A673 (cell line): ENCODE results near the gene CRK. TPM values are rescaled to one million over a fixed set of nuclear protein-coding genes. Genes with fewer than 3 reads are reported as not detected.
"Not testable (repeated sequence)": the region's sequence is repeated elsewhere in the genome, so short reads cannot be mapped to it uniquely, and the experiment has no call there.

Experiments
- BruUV-seq: library from RNA; stranded (reverse); fragments of 400-500 nt; replicated peaks from 2 replicates; lab custom pipeline; 2021; lab: Mats Ljungman, UMichigan
- CTCF ChIA-PET: fragments of 300-600 bp; sonication (Branson Sonifier 250); formaldehyde crosslinking; loops from one replicate; lab custom pipeline; 2022; ENCODE audit warnings: antibody characterized with exemption; lab: Charles Lee
- POLR2A ChIA-PET: fragments of 300-600 bp; sonication (Branson Sonifier 250); formaldehyde crosslinking; loops from one replicate; lab custom pipeline; 2022; ENCODE audit warnings: antibody characterized with exemption; ENCODE audit not compliant: low non-redundant PET; lab: Charles Lee
- DNase-seq: peaks from one replicate; pipeline ENCODE4 v3.0.0-alpha.2; 2015; ENCODE audit warnings: low spot score
- H3K27ac ChIP-seq: fragments of 200-600 bp; sonication (generic); 2 replicates; pipeline ENCODE4 v1.5.1; 2016; ENCODE audit warnings: mixed run types, low read depth, mild to moderate bottlenecking, mixed read lengths, antibody characterized with exemption, low read length; ENCODE audit not compliant: poor library complexity, severe bottlenecking
- H3K27me3 ChIP-seq: fragments of 200-600 bp; sonication (generic); replicated peaks from 2 replicates; pipeline ENCODE4 v1.6.1; 2017; ENCODE audit warnings: mixed run types, low read depth, mild to moderate bottlenecking, mixed read lengths, antibody characterized with exemption, low read length; ENCODE audit not compliant: insufficient read depth, poor library complexity
- H3K36me3 ChIP-seq: fragments of 200-600 bp; sonication (generic); 2 replicates; pipeline ENCODE4 v1.6.1; 2016; ENCODE audit warnings: mixed run types, mild to moderate bottlenecking, mixed read lengths, antibody characterized with exemption, low read length; ENCODE audit not compliant: insufficient read depth, poor library complexity, severe bottlenecking
- H3K4me1 ChIP-seq: fragments of 200-600 bp; sonication (generic); 2 replicates; pipeline ENCODE4 v1.6.1; 2017; ENCODE audit warnings: mixed run types, mild to moderate bottlenecking, mixed read lengths, antibody characterized with exemption, low read length; ENCODE audit not compliant: insufficient read depth, poor library complexity, severe bottlenecking
- H3K4me3 ChIP-seq: fragments of 200-600 bp; sonication (generic); 2 replicates; pipeline ENCODE4 v1.5.1; 2016; ENCODE audit warnings: low read depth, mixed run types, mild to moderate bottlenecking, mixed read lengths, low read length; ENCODE audit not compliant: poor library complexity, severe bottlenecking
- H3K9me3 ChIP-seq: fragments of 200-600 bp; sonication (generic); 2 replicates; pipeline ENCODE4 v1.6.1; 2016; ENCODE audit warnings: mixed run types, low read depth, mild to moderate bottlenecking, mixed read lengths, antibody characterized with exemption, low read length; ENCODE audit not compliant: poor library complexity, severe bottlenecking
- EZH2 ChIP-seq: fragments of 200-600 bp; sonication (generic); IDR thresholded peaks from 2 replicates; pipeline ENCODE4 v1.6.1; 2017; ENCODE audit warnings: borderline replicate concordance, low read depth, mild to moderate bottlenecking, mixed read lengths, antibody characterized with exemption, low read length; ENCODE audit not compliant: poor library complexity, severe bottlenecking
- intact Hi-C: fragments of 100-400 bp; cut with micrococcal nuclease; formaldehyde crosslinking; loops from one replicate; pipeline ENCODE4 v1.10.0; 2022; ENCODE audit not compliant: unreplicated experiment
- total RNA-seq: library from RNA; stranded (reverse); gene quantifications from 2 replicates; pipeline ENCODE4 v1.2.3, GENCODE V29; 2021
- TF ChIP-seq, protein P1 (sequence below): fragments of 300-800, 200-600 bp; sonication (generic); conservative IDR thresholded peaks from 2 replicates; pipeline ENCODE4 v1.5.1; 2017; ENCODE audit warnings: low read depth, mild to moderate bottlenecking, antibody characterized with exemption, low read length, moderate library complexity, mixed read lengths

CRK gene
- total RNA-seq, 1 experiment from 2014 or later = 85.9 TPM

DNA sequence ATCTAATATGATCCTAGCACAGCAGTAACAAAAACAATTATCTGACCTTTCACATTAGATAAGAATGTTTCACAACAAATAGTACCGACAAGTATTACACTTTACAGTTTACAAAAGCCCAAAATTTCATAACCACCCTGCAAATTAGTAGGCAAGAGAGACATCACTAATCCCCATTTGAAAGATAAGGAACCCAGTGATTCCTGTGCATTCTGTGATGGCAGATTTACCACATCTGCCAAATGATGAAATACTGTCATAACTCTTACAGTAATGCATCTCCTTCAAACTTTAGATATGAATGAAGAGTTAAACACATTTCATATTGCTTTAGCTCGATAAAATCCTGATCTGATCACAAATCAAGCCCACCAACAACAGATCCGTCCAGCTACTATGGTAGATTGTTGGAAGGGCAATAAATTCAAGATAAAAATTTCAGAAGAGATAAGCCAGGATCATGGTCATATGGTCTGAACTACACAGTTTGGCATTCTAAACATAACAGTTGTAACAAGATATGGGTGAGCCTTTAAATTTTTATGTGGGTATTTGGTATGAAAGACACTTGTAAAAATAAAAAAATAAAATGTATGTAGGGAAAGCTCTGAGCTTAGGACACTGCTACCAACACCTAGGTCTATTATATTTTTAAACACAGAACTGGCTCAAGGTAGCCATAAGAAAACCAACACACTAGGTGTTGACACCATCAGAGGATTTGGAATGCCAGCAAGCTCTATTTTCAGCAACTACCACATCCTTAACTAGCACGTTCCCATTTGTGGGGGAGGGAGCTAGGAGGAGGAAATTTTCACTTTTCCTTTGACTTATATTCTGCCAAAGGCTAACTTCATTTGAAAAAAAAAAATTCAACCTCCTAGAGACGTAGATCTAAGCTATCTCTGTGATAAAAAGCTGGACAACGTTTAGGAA is 65.3 kb downstream of the CRK start:
- Histone ChIP-seq H3K4me1 (peaks cover 52% of the 10 kb centered on the region), H3K9me3 (no peaks in the 10 kb centered on the region), H3K27me3 (no peaks in the 10 kb centered on the region), H3K36me3 (peaks cover 9% of the 10 kb centered on the region), H3K27ac (peak overlapping the region; percentile 34), H3K4me3 (no peak overlapping the region)
- TF ChIP-seq, protein P1, sequence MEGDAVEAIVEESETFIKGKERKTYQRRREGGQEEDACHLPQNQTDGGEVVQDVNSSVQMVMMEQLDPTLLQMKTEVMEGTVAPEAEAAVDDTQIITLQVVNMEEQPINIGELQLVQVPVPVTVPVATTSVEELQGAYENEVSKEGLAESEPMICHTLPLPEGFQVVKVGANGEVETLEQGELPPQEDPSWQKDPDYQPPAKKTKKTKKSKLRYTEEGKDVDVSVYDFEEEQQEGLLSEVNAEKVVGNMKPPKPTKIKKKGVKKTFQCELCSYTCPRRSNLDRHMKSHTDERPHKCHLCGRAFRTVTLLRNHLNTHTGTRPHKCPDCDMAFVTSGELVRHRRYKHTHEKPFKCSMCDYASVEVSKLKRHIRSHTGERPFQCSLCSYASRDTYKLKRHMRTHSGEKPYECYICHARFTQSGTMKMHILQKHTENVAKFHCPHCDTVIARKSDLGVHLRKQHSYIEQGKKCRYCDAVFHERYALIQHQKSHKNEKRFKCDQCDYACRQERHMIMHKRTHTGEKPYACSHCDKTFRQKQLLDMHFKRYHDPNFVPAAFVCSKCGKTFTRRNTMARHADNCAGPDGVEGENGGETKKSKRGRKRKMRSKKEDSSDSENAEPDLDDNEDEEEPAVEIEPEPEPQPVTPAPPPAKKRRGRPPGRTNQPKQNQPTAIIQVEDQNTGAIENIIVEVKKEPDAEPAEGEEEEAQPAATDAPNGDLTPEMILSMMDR = no peak
- no peak for TF ChIP-seq EZH2
- no TSS peak for BruUV-seq
- ChIA-PET CTCF (no interaction called here), POLR2A (interaction anchor here (0.5 to 0.8 kb wide), 4 partner anchors 50 to 312 kb away, joined by 3 to 7 read pairs (median 4); no protein-coding TSS in a partner anchor)
- intact Hi-C loops = no loop called here
- DNase-seq = no peak

DNA sequence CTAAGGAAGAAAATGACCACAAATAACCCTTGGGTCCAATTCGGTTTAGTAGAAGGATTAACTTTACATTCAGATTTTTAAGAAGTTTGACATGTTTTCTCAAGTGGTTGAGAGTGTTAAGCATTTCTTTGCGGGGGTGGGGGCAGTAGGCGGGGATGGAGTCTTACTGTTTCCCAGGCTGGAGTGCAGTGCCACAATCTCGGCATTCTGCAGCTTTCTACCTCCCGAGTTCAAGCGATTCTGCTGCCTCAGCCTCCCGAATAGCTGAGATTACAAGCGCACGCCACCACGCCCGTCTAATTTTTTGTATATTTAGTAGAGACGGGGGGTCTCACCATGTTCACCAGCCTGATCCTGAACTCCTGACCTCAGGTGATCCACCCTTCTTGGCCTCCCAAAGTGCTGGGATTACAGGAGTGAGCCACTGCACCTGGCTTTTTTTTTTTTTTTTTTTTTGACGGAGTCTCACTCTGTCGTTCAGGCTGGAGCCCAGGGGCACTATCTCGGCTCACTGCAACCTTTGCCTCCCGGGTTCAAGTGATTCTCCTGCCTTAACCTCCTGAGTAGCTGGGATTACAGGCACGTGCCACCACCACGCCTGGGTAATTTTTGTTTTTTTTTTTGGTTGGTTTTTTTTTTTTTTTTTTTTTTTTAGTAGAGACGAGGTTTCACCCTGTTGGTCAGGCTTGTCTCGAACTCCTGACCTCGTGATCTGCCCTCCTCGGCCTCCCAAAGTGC is 68.4 kb downstream of the CRK start:
- BruUV-seq, H3K27me3 ChIP-seq, POLR2A ChIA-PET, H3K27ac ChIP-seq, H3K9me3 ChIP-seq, H3K4me3 ChIP-seq, DNase-seq, intact Hi-C loops, H3K36me3 ChIP-seq: not testable (repeated sequence)
- peaks cover 44% of the 10 kb centered on the region for H3K4me1 ChIP-seq
- CTCF ChIA-PET = interaction anchor here (1.6 kb wide), 1 partner anchor 22 kb away, joined by 4 read pairs; no protein-coding TSS in a partner anchor

DNA sequence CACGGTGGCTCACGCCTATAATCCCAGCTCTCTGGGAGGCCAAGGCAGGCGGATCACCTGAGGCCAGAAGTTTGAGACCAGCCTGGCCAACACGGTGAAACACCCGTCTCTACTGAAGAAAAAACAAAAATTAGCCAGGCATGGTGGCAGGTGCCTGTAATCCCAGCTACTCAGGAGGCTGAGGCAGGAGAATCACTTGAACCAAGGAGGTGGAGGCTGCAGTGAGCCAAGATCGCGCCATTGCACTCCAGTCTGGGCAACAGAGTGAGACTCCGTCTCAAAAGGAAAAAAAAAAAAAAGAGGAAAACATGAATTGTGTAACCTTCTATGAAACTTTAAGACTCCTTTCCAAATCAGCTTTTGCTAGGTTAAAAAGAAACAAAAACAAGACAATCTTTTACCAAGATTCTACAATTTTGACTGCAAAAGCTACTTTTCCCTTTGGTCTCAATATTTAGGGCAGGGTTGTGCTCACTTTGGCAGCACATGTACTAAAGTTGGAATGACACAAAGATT is 69.3 kb downstream of the CRK start:
- POLR2A ChIA-PET, H3K4me3 ChIP-seq, CTCF ChIA-PET, BruUV-seq, DNase-seq, intact Hi-C loops, H3K27me3 ChIP-seq, H3K36me3 ChIP-seq, H3K27ac ChIP-seq, H3K9me3 ChIP-seq: not testable (repeated sequence)
- H3K4me1 ChIP-seq = peaks cover 38% of the 10 kb centered on the region

DNA sequence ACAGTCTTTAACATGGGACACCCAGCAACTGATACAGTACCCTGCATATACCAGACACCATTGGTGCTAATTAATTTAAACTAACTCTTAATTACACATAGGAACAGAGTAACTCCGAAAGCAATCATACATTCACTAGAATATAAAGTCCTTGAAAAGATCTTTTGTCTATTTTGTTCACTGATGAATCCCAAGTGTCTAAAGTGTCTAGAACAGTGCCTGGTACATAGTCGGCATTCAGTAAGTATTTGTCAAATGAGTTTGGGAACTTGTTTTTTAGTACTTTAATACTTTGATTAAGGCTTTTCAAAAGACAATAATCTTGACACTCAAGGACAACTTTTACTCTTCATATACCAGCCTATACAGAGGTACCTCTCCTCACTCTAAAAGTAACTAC is 69.8 kb downstream of the CRK start:
- no peak for DNase-seq
- TF ChIP-seq, protein P1 = no peak
- no peak overlapping the region for H3K4me3 ChIP-seq
- H3K9me3 ChIP-seq = no peaks in the 10 kb centered on the region
- no TSS peak for BruUV-seq
- intact Hi-C loops = no loop called here
- ChIA-PET CTCF (no interaction called here), POLR2A (no interaction called here)
- H3K27ac ChIP-seq = no peak overlapping the region
- peaks cover 38% of the 10 kb centered on the region for H3K4me1 ChIP-seq
- H3K27me3 ChIP-seq = no peaks in the 10 kb centered on the region
- peaks cover 9% of the 10 kb centered on the region for H3K36me3 ChIP-seq
